Stimulated activated CD4-positive, alpha-beta T cell treated with anti-CD3 and anti-CD28 coated beads, Interleukin-1b, Interleukin-23, amount 100 ng/mL, for 4 hours (primary cell): ENCODE data around the gene HARS1.
"Not testable (repeated sequence)": the region's sequence is repeated elsewhere in the genome, so short reads cannot be mapped to it uniquely, and the experiment has no call there.

Source experiments
- DNase-seq, 2 donors: peaks; one replicate each; pipeline ENCODE4 v3.0.0-alpha.2; 2020; ENCODE audit warnings: low read depth in 2 of 2

Gene HARS1, protein sequence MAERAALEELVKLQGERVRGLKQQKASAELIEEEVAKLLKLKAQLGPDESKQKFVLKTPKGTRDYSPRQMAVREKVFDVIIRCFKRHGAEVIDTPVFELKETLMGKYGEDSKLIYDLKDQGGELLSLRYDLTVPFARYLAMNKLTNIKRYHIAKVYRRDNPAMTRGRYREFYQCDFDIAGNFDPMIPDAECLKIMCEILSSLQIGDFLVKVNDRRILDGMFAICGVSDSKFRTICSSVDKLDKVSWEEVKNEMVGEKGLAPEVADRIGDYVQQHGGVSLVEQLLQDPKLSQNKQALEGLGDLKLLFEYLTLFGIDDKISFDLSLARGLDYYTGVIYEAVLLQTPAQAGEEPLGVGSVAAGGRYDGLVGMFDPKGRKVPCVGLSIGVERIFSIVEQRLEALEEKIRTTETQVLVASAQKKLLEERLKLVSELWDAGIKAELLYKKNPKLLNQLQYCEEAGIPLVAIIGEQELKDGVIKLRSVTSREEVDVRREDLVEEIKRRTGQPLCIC

DNA sequence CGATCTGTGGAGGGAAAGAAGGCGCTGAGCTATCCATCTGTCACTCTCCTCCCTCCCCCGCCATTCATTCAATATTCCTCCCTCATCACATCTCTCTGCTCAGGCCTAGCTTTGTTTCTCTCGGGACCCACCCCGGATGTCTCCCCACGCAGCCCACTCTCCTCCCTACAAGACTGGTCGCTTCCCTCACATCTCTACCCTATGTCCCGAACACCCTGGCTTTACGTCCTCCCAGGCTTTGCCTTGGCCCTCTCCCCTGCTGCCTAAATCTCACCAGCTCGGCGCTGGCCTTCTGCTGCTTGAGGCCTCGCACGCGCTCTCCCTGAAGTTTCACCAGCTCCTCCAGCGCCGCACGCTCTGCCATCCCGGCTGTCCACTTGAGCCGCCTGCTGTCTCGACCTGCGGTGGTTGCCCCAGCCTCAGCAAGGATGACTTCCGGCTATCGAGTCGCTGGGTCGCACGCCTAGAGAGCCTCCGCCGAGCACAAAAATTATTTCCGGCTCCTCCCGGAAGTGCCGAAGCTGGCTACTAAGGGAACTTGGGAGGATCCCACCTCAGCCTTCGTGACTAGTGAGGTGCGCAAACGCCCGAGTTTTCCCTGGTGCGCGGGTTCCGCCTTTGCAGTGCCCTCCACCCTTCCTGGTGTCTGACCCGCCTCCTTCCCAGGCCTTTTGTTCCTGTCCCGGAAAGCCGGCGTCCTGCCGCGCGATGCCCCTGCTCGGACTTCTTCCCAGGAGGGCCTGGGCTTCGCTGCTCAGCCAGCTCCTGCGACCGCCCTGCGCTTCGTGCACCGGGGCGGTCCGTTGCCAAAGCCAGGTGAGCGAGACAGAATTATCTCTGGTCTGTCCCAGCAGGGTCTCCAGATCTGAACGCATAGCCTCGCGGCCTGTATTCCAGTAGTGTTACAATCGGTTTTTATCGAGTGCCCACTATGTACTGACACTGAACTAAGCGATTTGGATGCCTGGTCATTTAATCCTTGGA is at the start of gene HARS1, which contains the start of gene HARS2:
Gene HARS1, minus strand, starts transcription at position 430 of the 984 bp plus-strand sequence. Its CDS starts 66 bp downstream, at position 364.
Gene HARS2, plus strand, starts transcription at position 515 of the 984 bp plus-strand sequence. Its CDS starts 194 bp downstream, at position 709.
- peak; percentile 58 to 67 for DNase-seq

DNA sequence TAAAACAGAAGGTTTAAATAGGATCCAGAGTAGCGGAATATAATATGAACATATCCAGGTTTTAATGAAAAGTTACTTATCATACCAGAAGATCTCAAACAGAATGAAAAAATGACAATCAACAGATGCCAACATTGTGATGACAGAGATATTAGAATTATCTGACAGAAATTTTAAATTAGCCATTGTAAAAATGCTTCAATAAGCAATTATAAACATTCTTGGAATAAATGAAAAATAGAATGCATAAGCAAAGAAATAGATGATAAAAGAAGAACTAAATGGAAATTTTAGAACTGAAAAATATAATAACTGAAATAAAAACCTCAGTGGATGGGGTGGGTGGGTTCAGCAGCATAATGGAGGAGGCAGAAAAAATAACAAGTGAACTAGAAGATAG is 46.3 kb upstream of the HARS1 start:
- no peak for DNase-seq

DNA sequence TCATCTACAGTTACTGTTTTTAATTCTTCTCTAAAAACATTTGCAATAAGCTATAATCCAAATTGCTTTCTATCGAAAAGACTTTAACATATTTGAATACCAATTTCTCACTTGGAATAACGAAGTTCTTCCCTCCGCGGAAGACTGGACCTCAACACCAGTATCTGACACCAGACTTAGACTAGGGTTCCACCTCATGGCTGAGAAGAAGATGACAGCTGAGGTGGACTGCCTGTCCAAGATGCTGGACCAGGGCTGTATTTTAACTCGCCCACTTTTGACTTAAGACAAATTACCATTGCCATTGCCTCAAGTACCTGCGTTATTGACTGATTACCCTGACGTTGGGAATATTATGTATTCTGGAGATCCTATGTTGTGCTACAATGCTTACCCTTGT is 43.2 kb upstream of the HARS1 start:
- no peak for DNase-seq

DNA sequence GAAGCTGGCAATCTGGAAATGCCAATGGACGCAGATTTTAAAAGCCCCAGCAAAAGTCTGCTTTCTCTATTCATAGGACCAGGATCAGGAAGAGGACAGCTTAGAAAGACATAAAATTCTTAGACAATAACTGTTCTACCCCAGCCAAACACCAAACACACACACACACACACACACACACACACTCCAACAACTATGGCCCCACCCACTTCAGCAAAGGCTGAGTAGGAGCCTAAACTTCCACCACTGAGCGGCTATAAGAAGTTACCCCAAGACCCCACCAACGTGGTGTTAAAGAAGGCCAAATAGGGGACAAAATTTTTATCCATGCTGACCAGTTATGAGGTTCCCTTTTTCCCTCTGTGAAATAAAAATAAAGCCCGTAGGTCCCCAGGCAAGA is 41.9 kb upstream of the HARS1 start:
- DNase-seq = no peak

DNA sequence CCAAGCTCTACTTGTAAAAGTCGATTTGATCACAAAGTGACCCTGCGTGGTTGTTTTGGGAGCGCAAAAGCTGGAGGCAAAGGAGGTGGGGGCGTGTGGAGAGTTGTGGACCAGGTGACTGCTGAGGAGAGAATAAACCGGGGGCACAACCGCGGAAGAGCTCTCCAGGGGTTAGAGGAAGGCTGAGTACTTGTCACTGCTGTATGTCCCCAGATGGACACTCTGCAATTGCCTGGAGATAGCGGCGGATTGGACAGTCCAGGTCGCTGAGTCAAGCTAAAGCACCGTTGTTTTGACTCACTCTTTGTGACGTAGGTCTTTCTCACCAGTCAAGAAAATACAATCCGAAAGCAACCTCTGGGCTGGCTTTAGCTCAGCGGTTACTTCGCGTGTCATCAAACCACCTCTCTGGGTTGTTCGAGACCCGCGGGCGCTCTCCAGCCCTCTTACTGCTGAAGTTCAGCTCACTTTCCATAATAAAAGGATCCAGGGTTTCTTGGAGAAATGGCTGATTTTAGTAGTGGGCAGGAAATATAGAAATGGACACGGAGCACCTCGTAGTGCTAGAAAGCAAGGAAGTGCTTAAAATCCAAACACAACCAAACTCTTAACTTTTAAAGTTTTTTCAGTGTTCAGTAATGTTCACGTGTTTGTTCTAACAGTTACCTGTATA is 34.8 kb upstream of the HARS1 start:
- DNase-seq = peak; percentile 58 to 63

DNA sequence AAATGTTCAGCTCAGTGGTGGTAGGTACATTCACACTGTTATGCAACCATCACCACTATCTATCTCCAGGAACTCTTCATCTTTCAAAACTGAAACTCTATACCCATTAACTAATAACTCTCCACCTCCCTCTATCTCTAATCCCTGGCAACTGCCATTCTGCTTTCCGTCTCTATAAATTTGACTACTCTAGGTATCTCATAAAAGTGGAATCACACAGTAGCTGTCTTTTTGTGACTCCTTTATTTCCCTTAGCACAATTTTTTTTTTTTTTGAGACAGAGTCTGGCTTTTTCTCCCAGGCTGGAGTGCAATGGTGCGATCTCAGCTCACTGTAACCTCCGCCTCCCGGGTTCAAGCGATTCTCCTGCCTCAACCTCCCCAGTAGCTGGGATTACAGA is 30.2 kb upstream of the HARS1 start:
- DNase-seq = not testable (repeated sequence)

DNA sequence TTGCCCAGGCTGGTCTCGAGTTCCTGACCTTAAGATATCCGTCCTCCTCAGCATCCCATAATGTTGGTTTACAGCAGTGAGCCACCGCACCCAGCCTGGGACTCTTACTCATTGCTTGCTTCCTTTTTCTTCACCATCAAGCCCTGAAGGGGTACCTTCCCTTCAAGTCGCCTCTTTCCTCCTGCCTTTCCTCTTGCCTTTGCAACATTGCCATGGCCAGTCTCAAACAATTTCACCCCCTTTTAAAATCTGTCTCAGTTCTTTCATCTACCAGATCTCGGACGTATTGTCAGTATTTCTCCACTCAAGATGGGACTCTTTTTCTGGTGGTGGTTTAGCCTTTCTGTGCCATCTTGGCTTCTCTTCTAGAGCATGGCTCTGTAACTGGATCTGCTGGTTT is 29.6 kb upstream of the HARS1 start:
- DNase-seq = not testable (repeated sequence)

DNA sequence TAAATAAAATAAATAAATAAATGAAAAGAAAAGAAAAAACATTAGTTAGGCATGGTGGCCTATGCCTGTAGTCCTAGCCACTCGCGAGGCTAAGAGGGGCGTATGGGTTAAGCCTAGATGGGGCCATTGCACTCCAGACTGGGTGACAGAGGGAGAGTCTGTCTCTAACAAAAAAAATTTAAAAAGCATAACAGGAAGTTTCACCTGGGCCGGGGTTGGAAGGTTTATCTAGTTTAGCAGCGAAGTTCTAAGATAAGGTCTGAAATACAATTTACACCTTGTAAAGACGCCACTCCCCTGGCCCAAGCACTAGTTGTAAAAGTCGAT is 27.1 kb upstream of the HARS1 start:
- no peak for DNase-seq

DNA sequence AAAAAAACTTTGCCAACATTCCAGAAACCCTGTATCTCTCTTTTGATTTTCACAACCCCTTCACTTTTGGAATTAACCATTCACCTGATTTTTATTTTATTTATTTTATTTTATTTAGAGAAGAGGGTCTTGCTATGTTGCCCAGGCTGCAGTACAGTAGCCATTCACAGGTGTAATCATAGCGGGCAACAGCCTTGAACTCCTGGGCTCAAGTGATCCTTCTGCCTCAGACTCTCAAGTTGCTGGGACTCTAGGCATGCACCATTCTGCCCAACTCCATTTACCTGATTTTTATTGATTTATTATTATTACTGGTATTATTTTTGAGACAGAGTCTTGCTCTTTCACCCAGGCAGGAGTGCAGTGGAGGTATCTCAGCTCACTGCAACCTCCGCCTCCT is 25.1 kb upstream of the HARS1 start:
- not testable (repeated sequence) for DNase-seq

DNA sequence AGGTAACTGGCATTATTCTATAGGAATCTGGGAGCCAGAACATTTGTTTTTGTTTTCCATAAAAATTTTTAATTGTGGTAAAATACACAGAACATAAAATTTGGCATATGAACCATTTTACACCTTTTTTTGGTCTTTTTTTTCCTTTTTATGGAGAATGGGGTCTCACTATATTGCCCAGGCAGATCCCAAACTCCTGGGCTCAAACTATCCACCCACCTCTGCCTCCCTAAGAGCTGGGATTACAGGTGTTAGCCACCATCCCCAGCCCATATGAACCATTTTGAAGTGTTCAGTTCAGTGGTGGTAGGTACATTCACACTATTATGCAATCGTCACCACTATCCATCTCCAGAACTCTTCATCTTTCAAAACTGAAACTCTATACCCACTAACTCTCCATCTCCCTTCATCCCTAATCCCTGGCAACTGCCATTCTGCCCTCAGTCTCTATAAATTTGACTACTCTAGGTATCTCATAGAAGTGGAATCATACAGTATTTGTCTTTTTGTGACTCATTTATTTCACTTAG is 22.5 kb upstream of the HARS1 start:
- DNase-seq = no peak

DNA sequence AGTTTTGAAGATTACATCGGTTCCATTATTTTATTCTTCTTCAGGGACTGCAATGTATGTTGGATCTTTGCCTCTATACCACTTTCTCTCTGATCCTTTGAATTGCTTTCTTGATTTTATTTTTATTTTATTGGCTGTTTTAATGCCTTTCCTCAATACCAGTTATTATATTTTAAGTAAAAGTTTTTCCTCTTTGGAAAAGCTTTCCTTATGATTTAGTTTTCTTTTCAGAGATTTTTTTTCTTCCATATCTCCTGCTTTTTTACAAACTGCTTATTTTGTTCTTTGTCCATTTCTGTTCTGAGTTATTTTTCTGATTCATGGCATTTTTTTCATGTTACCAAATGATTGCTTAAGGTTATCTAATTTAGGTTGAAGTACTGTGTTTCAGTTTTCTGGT is 20.6 kb upstream of the HARS1 start:
- DNase-seq = no peak

DNA sequence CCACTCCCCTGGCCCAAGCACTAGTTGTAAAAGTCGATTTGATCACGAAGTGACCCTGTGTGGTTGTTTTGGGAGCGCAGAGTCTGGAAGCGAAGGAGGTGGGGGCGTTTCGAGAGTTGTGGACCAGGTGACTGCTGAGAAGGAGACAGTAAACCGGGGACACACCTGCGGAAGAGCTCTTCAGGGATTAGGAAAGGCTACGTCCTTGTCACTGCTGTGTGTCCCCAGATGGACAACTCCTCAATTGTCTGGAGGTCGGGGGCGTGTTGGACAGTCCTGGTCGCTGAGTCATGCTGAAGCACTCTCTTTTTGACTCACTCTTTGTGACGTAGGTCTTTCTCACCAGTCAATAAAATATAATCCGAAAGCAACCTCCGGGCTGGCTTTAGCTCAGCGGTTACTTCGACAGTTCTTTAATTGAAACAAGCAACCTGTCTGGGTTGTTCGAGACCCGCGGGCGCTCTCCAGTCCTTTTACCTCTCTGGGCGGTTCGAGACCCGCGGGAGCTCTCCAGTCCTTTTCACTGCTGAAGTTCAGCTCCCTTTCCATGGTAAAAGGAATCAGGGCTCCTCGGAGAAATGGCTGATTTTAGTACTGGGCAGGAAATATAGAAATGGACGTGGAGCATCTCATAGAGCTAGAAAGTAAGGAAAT is 19.9 kb upstream of the HARS1 start:
- peak; percentile 74 to 95 for DNase-seq

DNA sequence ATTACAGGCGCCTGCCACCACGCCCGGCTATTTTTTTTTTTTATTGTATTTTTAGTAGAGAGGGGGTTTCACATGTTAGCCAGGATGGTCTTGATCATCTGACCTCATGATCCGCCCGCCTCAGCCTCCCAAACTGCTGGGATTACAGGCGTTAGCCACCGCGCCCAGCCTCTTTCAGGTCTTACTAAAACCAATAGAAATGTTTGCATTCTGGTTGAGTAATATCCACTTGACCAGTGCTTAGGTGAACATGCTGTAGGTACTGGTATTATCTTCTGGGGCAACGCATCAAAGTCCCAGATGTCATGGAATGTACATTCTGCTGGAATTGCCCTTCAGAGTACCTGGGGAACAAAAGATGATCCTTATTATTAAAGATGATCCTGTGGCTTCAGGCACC is 17.6 kb upstream of the HARS1 start:
- DNase-seq = not testable (repeated sequence)

DNA sequence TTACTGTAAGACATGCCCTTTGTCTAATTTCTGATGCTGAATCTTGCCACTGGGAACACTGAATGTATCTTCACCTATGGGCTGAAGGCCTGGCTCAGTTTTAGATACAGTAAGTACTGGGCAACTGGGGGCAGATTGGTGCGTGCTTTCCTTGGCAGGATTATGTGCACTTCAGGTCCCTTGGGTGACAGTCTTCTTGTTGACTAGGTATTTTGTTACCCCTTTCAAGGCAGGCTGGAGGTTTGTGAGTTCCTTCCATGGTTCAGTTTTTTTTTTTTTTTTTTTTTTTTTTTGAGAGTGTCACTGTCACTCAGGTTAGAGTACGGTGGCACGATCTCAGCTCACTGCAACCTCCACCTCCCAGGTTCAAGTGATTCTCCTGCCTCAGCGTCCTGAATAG is 16.6 kb upstream of the HARS1 start:
- DNase-seq = no peak

DNA sequence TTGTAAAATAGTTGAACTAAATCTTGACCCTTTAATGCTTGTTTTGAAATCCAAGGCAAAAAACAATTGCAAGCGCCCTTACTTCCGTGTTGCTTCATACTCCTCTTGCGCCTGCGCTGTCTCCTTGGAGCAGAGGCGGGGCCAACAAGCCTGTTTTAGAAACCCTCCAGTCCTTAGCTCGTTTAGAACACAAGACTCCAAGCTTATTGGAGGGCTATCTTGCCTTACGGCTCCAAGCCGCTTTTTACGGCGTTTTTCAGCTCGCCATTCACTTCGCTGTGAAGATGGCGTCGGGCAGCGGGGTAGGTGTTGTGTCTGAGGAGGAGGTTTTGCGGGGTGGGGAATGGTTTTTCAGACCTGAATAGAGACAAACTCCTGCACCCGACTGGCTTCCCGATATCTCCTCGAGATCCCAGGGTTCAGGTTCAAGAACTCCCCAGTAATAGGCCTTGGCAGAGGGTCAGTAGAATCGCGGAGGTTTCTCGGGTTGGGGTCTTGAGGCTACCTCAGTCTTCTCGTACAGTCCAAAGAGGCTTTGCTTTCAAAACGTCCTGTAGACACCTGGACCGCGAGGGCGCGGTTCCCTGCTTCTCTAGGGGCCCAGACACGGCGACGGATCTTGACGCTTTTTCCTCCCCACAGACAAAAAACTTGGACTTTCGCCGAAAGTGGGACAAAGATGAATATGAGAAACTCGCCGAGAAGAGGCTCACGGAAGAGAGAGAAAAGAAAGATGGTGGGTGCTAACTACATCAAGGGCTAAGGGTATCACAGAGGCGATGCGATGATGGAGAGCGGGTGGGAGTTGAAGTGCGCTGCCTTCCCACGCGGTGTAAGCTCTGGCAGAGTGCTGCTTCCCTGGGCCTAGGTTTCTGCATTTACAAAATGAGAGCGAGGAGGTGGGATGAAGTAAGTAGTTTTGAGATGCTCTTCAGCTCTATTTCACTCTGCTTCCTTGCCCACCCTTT is 9.3 kb upstream of the HARS1 start, which contains the start of gene ZMAT2:
Gene ZMAT2, plus strand, starts transcription at position 271 of the 968 bp plus-strand sequence. Its CDS starts 14 bp downstream, at position 285.
- DNase-seq = peak; percentile 81 to 87

DNA sequence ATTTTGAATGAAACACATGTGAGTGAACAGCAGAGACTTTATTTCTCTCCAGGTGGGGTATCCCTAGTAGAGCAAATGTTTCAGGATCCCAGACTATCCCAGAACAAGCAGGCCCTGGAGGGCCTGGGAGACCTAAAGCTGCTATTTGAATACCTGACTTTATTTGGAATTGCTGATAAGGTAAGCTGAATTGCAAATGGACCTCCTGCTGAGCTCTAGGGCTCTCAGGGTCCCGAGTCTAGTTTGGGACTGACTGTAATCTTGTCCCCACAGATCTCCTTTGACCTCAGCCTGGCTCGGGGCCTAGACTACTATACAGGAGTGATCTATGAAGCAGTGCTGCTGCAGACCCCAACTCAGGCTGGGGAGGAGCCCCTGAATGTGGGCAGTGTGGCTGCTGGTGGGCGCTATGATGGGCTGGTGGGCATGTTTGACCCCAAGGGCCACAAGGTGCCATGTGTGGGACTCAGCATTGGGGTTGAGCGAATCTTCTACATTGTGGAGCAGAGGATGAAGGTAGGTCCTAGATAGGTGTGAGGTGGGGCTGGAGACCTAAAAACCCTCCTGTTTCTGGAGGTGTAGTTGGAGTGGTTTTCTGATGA is 5.8 kb upstream of the HARS1 start:
- DNase-seq = no peak

DNA sequence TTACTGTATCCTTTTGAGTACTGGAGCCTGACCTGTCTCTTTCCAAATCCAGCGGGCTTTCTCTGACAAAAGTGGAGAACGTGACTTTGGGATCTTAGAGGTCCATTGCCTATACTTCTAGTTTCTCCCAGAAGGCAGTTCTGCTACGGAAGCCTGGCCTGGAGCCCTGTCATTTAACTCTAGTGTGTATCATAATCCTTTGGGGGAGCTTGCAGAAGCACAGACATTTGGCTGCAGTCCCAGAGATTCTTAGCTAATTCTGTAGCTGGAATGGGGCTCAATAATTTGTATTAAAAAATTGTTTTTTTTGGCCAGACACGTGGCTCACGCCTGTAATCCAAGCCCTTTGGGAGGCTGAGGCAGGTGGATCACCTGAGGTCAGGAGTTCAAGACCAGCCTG is 3.1 kb upstream of the HARS1 start:
- DNase-seq = no peak

DNA sequence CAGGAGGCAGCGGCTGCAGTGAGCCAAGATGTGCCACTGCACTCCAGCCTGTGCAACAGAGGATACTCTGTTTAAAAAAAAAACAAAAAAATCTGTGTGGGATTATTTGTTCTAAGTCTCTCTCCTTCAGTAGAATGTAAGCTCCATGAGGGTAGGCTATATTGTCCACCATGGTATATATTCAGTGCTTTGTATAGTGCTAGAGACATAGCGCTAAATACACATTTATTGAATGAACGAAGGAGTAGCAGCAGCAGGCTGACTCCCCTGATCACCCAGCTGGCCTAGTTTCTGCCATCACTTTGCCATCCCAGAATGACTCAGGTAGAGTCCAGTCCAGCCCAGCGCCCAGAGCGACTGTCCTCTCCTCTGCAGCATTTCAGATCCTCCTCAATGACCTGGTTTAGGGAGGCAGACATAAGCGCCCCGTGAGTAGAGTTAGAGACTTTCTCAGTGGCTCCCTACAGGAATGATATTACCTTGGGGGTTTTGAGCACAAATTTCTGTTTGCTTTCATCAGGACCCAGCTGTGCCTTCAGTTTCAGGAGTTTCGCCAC is 716 bp downstream of the HARS1 start:
- no peak for DNase-seq

DNA sequence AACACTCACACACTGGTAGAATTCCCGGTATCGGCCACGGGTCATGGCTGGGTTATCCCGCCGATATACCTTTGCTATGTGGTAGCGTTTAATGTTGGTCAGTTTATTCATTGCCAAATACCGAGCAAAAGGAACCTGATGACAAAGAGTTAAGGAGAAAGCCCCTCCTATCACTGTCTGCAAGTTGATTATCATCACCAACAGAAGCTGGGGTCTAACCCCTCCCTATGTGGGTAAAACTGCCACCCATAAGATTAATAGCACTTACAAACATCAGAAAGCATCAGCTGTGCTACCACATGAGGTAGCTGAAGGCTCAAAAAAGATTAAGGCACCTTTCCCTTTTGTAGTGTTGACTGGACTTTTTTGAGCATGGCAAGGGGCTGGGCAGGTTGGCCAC is 12.2 kb downstream of the HARS1 start:
- DNase-seq = no peak
